ENCODE data around the gene CAGE1. TPM values are rescaled to one million over a fixed set of nuclear protein-coding genes. Genes with fewer than 3 reads are reported as not detected.

The CAGE1 gene
- total and polyA plus RNA-seq, 10 of the 15 experiments (the other 5 are each of a cell fraction or from before 2014, with no cell fraction given), result 0.03 to 0.42 (median 0.08) TPM; not detected in 3

DNA sequence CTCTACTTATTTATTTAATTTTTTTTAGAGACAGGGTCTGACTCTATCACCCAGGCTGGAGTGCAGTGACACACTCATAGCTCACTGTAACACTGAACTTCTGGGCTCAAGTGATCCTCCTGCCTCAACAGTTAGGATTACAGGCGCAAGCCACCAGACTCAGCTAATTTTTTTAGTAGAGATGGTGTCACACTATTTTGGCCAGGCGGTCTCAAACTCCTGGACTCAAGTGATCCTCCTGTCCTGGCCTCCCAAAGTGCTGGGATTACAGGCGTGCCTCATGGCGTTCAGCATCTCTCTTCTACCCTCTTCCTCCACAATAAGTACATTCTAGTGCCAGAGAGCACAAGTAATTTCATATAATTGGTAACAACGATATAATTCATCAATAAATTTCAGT lies 82.0 kb downstream of the CAGE1 start (continued):
- TF ChIP-seq, protein P1, sequence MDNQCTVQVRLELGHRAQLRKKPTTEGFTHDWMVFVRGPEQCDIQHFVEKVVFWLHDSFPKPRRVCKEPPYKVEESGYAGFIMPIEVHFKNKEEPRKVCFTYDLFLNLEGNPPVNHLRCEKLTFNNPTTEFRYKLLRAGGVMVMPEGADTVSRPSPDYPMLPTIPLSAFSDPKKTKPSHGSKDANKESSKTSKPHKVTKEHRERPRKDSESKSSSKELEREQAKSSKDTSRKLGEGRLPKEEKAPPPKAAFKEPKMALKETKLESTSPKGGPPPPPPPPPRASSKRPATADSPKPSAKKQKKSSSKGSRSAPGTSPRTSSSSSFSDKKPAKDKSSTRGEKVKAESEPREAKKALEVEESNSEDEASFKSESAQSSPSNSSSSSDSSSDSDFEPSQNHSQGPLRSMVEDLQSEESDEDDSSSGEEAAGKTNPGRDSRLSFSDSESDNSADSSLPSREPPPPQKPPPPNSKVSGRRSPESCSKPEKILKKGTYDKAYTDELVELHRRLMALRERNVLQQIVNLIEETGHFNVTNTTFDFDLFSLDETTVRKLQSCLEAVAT (IDR thresholded peaks at IDR 0.05), result no peak
- no peak for TF ChIP-seq RELA (IDR thresholded peaks at IDR 0.05; ENCODE audit: borderline replicate concordance, partially characterized antibody)
- TF ChIP-seq NR2C1 (IDR thresholded peaks at IDR 0.05), result no peak
- TF ChIP-seq PML (IDR thresholded peaks at IDR 0.05; ENCODE audit: low read length), result no peak
- TF ChIP-seq HDAC2 (IDR thresholded peaks at IDR 0.05), result no peak
- TF ChIP-seq, protein P2, sequence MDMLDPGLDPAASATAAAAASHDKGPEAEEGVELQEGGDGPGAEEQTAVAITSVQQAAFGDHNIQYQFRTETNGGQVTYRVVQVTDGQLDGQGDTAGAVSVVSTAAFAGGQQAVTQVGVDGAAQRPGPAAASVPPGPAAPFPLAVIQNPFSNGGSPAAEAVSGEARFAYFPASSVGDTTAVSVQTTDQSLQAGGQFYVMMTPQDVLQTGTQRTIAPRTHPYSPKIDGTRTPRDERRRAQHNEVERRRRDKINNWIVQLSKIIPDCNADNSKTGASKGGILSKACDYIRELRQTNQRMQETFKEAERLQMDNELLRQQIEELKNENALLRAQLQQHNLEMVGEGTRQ (IDR thresholded peaks at IDR 0.05; ENCODE audit: borderline replicate concordance, low read depth, low read length), result no peak
- TF ChIP-seq, protein P3, sequence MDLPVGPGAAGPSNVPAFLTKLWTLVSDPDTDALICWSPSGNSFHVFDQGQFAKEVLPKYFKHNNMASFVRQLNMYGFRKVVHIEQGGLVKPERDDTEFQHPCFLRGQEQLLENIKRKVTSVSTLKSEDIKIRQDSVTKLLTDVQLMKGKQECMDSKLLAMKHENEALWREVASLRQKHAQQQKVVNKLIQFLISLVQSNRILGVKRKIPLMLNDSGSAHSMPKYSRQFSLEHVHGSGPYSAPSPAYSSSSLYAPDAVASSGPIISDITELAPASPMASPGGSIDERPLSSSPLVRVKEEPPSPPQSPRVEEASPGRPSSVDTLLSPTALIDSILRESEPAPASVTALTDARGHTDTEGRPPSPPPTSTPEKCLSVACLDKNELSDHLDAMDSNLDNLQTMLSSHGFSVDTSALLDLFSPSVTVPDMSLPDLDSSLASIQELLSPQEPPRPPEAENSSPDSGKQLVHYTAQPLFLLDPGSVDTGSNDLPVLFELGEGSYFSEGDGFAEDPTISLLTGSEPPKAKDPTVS (IDR thresholded peaks at IDR 0.05; ENCODE audit: low read depth, low read length), result no peak
- no peak for TF ChIP-seq KLF5 (IDR thresholded peaks at IDR 0.05; ENCODE audit: partially characterized antibody)
- TF ChIP-seq HDGF (IDR thresholded peaks at IDR 0.05), result no peak
- TF ChIP-seq, protein P4, sequence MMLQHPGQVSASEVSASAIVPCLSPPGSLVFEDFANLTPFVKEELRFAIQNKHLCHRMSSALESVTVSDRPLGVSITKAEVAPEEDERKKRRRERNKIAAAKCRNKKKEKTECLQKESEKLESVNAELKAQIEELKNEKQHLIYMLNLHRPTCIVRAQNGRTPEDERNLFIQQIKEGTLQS (IDR thresholded peaks at IDR 0.05; ENCODE audit: borderline replicate concordance, extremely low read depth, low read depth, low read length), result no peak

Data from GM12878 (cell line).